HG03354 (cell line): ENCODE measurements around the gene PHOX2B.
"Not testable (repeated sequence)": the region's sequence is repeated elsewhere in the genome, so short reads cannot be mapped to it uniquely, and the experiment has no call there.

Experiments
- ATAC-seq: cut with Tn5 transposase; IDR thresholded peaks from one replicate; pipeline ENCODE4 v1.9.1; 2021; ENCODE audit warnings: mild to moderate bottlenecking; ENCODE audit not compliant: unreplicated experiment, poor library complexity, severe bottlenecking

Gene PHOX2B

DNA sequence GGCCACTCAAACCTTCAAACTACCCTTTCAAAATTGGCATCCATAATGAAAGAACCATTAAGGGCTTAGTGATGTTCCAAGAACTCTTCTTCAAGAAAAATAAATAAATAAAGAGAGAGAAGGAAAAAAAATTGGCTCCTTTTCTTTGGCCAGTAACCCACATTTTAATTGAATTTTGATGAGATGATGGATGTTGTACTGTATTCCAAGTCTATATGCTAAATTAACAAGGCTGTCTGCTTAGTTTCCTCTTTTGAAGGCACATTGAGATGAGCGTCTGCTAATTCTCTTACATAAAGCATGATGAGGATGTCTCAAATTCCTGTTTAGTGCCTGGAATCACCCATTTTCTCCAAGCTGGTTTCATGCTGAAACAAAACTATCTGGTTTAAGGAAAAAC lies 33.4 kb downstream of the PHOX2B start:
- no peak for ATAC-seq

DNA sequence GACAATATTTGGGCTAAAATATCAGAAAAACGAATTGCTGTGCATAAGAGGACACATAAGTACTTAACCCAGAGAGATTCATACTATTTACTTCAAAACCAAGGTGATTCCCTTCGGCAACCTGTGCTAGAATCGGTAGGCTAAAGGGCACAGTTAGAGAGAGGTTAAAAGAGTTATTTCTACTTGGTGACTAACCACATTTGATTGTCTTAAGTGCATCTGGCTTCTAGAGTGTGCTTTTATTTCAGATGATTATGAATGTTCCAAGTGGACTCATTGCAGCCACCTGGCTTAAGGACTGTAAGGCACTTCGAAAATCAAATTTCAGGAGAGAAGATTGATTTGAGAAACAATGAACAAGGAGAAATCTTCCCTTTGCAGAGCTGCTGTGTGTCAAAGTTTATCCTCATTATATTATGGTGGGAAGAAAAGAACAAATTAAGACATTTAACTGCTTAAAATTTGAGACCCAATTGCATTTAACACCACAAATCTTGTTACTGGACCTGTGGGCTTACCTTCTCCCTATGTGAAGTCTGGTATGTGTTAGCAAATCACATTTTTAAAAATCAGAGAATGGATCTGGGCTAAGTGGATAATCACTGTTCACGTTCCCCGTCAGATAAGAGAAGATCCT lies 34.0 kb downstream of the PHOX2B start:
- ATAC-seq: no peak

DNA sequence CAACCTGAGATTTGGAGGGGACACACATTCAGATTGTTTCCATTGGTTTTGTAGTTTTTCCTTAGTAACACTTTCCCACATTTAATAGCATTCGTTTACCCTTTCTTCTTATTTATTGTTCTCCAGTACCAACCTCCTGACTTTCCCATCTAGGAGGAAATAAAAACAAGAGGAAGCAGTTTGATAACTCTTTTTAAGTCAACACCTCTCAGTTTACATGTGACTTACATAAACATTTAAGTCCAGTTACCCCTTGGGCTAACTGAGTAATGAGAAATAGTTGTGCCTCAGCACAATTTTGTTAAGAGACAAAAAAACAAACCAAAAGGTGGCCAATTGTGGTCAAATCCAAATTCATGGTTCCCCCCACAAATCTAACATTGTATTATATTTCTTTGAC lies 34.8 kb downstream of the PHOX2B start:
- no peak for ATAC-seq

DNA sequence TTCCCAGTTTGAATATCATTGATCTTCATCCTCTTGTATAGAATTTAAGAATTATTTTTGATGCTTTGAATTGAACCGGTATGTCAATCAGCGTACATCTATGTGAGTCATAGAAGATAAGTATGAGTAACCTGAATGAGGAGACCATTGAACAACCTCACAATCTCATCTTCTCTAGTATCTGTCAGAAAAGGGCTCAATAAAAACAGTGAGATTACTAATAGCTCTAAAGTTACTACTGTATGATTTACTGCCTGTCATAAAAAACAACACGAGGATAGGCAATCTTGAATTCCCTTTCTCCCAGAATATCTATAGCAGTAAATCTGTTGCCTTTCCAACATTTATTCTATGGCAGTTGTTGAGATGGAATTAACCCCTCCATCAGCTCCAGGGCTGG lies 36.1 kb downstream of the PHOX2B start:
- no peak for ATAC-seq

GRCh38 chr4:41711654-41712053 lies 36.9 kb downstream of the PHOX2B start:
- not testable (repeated sequence) for ATAC-seq

DNA sequence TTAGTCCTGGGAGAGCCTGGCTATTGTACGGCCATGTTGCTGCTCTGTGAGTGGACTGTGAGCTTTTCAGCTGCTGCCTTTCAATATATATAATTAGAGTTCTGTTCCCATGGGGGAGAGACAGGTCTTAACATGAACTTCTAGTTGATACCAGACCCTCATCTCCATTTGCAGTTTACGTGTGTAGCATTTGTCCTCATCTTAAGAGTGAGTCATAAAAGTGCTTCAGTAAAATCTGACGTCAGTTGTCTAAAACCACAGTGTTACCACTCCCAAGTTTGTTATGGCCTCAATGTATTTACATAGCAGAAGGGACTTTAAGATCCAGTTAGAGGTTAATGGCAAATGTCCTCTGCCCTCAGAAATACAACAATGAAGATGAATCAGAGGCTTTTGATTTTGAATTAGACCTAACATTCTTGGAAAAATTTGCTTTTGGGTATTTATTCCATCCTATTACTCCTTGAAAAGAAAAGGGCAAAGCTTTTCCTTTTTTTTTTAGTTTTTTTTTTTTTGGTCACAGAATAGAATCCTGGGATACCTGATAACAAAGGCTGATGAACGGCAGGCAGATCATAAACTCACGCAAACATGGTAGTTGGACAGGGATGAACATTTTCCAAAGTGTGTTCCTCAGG lies 38.6 kb downstream of the PHOX2B start:
- no peak for ATAC-seq

- no peak for ATAC-seq
Observed at GRCh38 chr4:41703785-41704184, 44.7 kb downstream of the PHOX2B start.

DNA sequence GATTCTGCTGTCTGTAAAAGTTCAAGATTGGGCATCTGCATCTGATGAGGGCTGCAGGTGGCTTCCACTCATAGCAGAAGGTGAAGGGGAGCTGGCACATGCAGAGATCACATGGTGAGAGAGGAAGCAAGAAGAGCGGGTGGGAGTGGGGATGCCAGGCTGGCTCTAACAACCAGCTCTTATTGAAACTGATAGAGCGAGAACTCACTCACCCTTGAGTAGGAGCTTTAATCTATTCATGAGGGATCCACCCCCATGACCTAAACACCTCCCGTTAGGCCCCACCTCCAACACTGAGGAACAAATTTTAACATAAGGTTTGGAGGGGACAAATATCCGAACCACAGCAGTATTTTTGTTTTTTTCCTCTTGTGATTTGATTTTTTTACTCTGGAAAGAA lies 45.8 kb downstream of the PHOX2B start:
- no peak for ATAC-seq

- no peak for ATAC-seq
Observed at GRCh38 chr4:41701983-41702382, 46.5 kb downstream of the PHOX2B start.

DNA sequence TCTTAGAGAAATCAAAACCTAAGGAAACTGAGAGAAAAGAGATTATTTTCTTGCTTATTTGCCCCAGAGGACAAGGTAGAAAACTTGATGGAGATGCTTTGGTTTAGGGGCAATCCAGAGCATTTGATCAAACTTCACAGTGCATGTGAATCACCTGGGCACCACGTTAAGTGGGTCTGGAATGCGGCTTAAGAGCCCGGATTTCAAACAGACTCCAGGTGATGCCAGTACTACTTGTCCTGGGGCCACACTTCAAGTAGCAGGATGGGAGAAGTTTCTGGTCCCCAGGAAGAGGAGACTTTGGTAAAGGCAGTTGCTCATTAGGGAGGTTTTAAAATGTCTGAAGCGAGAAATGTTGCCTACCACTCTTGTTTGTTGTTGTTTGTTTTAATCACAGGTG lies 51.8 kb downstream of the PHOX2B start:
- no peak for ATAC-seq

DNA sequence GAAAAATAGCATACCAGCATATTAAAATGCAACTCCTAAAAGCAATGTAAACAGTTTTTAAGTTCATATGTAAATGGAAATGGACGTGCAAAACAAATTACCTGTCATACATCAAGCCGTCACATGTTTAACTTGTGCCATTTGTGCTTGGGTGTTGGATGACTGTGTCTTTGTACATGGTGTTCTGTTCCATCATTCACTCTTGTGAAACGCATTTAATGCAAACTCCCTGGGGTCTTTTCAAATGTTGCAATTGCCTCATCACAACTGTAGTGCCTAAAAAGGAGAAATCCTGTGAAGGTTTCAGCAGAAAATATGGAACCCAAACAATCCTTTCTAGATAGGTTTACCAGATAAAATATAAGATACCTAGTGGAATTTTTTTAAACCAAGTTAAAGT lies 52.4 kb downstream of the PHOX2B start:
- no peak for ATAC-seq
